ENCODE measurements around the gene REG3G.
"Not testable (repeated sequence)": the region's sequence is repeated elsewhere in the genome, so short reads cannot be mapped to it uniquely, and the experiment has no call there.

The REG3G gene

GRCh38 chr2:79016342-79016741 is 9.2 kb upstream of the REG3G start:
- no peak for DNase-seq (ENCODE audit: low read depth in 2 of 2)

- DNase-seq (ENCODE audit: low read depth in 2 of 2) = no peak
Observed at GRCh38 chr2:79026061-79026460, 559 bp downstream of the REG3G start.

DNA sequence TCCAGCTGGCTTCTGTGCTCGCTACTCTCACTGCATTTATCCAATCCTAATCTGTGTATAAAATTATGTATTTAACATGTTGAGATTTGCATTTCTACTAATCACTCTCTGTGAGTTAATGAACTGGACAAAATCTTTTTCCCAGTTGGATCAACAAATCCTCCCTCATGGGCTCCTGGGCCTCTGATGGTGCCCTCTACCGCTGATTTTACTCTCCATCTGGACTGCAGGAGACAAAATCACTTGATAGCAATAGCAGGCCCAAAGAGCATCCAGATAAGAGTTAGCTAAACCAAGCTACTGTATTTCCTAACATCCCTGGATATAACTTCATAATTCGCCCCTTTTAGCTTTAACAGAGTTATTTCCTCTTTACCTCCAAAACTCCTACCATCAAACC is 14.4 kb downstream of the REG3G start:
- DNase-seq (ENCODE audit: low read depth in 2 of 2) = no peak

- no peak for DNase-seq (ENCODE audit: low read depth in 2 of 2)
Observed at GRCh38 chr2:79041032-79041448, 15.5 kb downstream of the REG3G start.

DNA sequence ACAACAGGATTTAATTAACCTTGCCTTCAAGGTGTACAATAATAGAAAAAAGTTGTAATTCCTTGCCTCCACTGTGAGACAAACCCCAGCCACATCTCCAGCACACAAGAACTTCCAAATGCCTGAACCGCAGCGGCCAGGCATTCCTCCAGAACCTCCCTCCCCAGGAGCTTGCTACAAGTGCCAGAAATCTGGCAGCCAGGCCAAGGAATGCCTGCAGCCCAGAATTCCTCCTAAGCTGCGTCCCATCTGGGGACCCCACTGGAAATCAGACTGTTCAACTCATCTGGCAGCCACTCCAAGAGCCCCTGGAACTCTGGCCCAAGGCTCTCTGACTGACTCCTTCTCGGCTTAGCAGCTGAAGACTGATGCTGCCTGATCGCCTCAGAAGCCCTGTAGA is 28.0 kb downstream of the REG3G start:
- DNase-seq (ENCODE audit: low read depth in 2 of 2) = not testable (repeated sequence)

- DNase-seq (ENCODE audit: low read depth in 2 of 2) = not testable (repeated sequence)
Observed at GRCh38 chr2:79054769-79055168, 29.3 kb downstream of the REG3G start.

DNA sequence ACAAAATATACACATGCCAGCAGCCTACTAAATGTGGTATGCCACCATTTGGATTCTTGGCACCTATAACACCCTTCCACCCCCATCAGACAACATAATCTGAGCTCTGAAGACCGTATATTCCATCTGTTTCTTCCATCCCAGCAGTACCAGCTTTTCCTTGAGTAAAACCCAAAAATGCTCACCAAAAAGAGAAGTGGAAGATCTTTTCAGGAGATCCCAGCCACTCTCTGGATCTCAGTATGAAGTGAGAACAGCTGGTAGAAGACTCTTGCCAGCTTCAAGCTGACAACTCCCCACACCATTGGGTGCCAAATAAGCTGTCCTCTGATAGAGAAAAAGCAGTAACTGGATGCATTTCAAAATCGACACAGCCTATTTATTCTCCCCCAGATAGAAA is 39.7 kb downstream of the REG3G start:
- no peak for DNase-seq (ENCODE audit: low read depth in 2 of 2)

GRCh38 chr2:79071078-79071477 is 45.6 kb downstream of the REG3G start:
- no peak for DNase-seq (ENCODE audit: low read depth in 2 of 2)
